Smooth muscle cell of the coronary artery (primary cell): ENCODE data around the gene SIN3B. TPM values are rescaled to one million over a fixed set of nuclear protein-coding genes. Genes with fewer than 3 reads are reported as not detected.

Experiments
- total RNA-seq: library from RNA; depleted of rRNA; stranded (reverse); fragments of >200 nt; gene quantifications from 2 replicates; pipeline ENCODE4 v1.2.3, GENCODE V29; 2014; ENCODE audit warnings: low replicate concordance

Gene SIN3B
- 19.2 and 29.5 TPM in 2 replicates for total RNA-seq

GRCh38 chr19:16829010-16829821, at the start of gene SIN3B:
SIN3B (plus strand) TSS chr19:16829398; CDS start chr19:16829421, 23 bp downstream.

GRCh38 chr19:16888629-16889365, 59.6 kb downstream of the SIN3B start, which contains the start of gene F2RL3:
F2RL3 (plus strand) TSS chr19:16888999; CDS start chr19:16889190, 191 bp downstream.

Other genes with a start within 250 kb of the SIN3B start
- gene MED26, start 201.2 kb upstream of the SIN3B start, total RNA-seq, result 2.8 and 3.9 TPM in 2 replicates
- 51.9 and 68.4 TPM in 2 replicates for gene SMIM7, start 169.3 kb upstream of the SIN3B start, total RNA-seq
- 3.7 TPM in 2 replicates for gene TMEM38A, start 168.3 kb upstream of the SIN3B start, total RNA-seq
- gene NWD1, start 109.6 kb upstream of the SIN3B start, total RNA-seq, result under 0.01 TPM in 1 of 2 replicates, not detected in the other
- under 0.01 and 0.12 TPM in 2 replicates for gene F2RL3, start 59.6 kb downstream of the SIN3B start, total RNA-seq
- 0.12 and 0.45 TPM in 2 replicates for gene CPAMD8, start 197.4 kb downstream of the SIN3B start, total RNA-seq
- 1.2 and 1.6 TPM in 2 replicates for gene HAUS8, start 246.1 kb downstream of the SIN3B start, total RNA-seq
- gene MYO9B, start 246.4 kb downstream of the SIN3B start, total RNA-seq, result 43.4 and 48.0 TPM in 2 replicates